GM23248 (cell line): ENCODE measurements around the gene ERC1. TPM values are rescaled to one million over a fixed set of nuclear protein-coding genes. Genes with fewer than 3 reads are reported as not detected.

Source experiments
- DNase-seq: peaks from one replicate; pipeline ENCODE4 v3.0.0-alpha.2; 2015
- H2AFZ ChIP-seq: fragments of 200-600 bp; sonication (generic); 2 replicates; pipeline ENCODE4 v1.6.1; 2016; ENCODE audit warnings: antibody characterized with exemption
- H3F3A ChIP-seq: fragments of 200-600 bp; sonication (generic); 2 replicates; pipeline ENCODE4 v1.6.1; 2016; ENCODE audit warnings: mild to moderate bottlenecking, antibody characterized with exemption, mixed run types; ENCODE audit not compliant: insufficient read depth
- H3K27ac ChIP-seq: fragments of 200-600 bp; sonication (generic); 2 replicates; pipeline ENCODE4 v1.5.1; 2016; ENCODE audit warnings: mild to moderate bottlenecking
- H3K27me3 ChIP-seq: fragments of 200-600 bp; sonication (generic); replicated peaks from 2 replicates; pipeline ENCODE4 v1.6.1; 2016; ENCODE audit warnings: mild to moderate bottlenecking; ENCODE audit not compliant: insufficient read depth
- H3K36me3 ChIP-seq: fragments of 200-600 bp; sonication (generic); 2 replicates; pipeline ENCODE4 v1.6.1; 2016; ENCODE audit warnings: low read depth, mild to moderate bottlenecking
- H3K4me1 ChIP-seq: fragments of 200-600 bp; sonication (generic); 2 replicates; pipeline ENCODE4 v1.6.1; 2016; ENCODE audit warnings: mild to moderate bottlenecking; ENCODE audit not compliant: insufficient read depth
- H3K4me2 ChIP-seq: fragments of 200-600 bp; sonication (generic); one replicate; pipeline ENCODE4 v1.6.1; 2016; ENCODE audit warnings: mild to moderate bottlenecking; ENCODE audit not compliant: unreplicated experiment
- H3K4me3 ChIP-seq: fragments of 200-600 bp; sonication (generic); 2 replicates; pipeline ENCODE4 v1.5.1; 2016; ENCODE audit warnings: mild to moderate bottlenecking
- H3K79me2 ChIP-seq: fragments of 200-600 bp; sonication (generic); 2 replicates; pipeline ENCODE4 v1.6.1; 2016; ENCODE audit warnings: mild to moderate bottlenecking; ENCODE audit not compliant: insufficient read depth
- H3K9ac ChIP-seq: fragments of 200-600 bp; sonication (generic); 2 replicates; pipeline ENCODE4 v1.6.1; 2016; ENCODE audit warnings: mild to moderate bottlenecking
- H3K9me2 ChIP-seq: fragments of 200-600 bp; sonication (generic); 2 replicates; pipeline ENCODE4 v1.6.1; 2016; ENCODE audit warnings: mixed run types, mild to moderate bottlenecking, moderate library complexity; ENCODE audit not compliant: insufficient read depth
- H3K9me3 ChIP-seq: fragments of 200-600 bp; sonication (generic); one replicate; pipeline ENCODE4 v1.6.1; 2017; ENCODE audit warnings: low read depth
- H4K20me1 ChIP-seq: fragments of 200-600 bp; sonication (generic); 2 replicates; pipeline ENCODE4 v1.6.0; 2016; ENCODE audit not compliant: insufficient read depth
- EZH2 ChIP-seq: fragments of 200-600 bp; sonication (generic); IDR thresholded peaks from 2 replicates; pipeline ENCODE4 v1.6.1; 2018; ENCODE audit warnings: antibody characterized with exemption, mild to moderate bottlenecking; ENCODE audit not compliant: insufficient read depth, poor library complexity, severe bottlenecking
- EZH2phosphoT487 ChIP-seq: fragments of 200-600 bp; sonication (generic); IDR thresholded peaks from 2 replicates; pipeline ENCODE4 v1.6.1; 2018; ENCODE audit warnings: antibody characterized with exemption, moderate library complexity, mild to moderate bottlenecking, low read depth; ENCODE audit not compliant: insufficient read depth
- WGBS, 2 experiments: methylation state at CpG; one replicate each; pipeline ENCODE4 v1.1.6; 2015 to 2017; ENCODE audit warnings: low lambda C conversion rate in 2 of 2, low coverage in 1 of 2; ENCODE audit errors: missing lambda C conversion rate in 2 of 2; 5-methylcytosine and 5-hydroxymethylcytosine counted together
- in situ Hi-C: fragments of 300-500 bp; cut with MboI; formaldehyde crosslinking; loops from 2 replicates; pipeline ENCODE4 v1.15.0; 2020
- polyA plus RNA-seq: library from polyadenylated mRNA; unstranded; fragments of >200 nt; fragmentation: Nextera tagmentation; extraction: Ambion mirVana; gene quantifications from 2 replicates; pipeline ENCODE4 v1.2.1, GENCODE V29; 2016
- total RNA-seq: library from RNA; depleted of rRNA; stranded (reverse); fragments of >200 nt; shearing (Covaris generic); gene quantifications from 2 replicates; pipeline ENCODE4 v1.2.3, GENCODE V29; 2014

Gene ERC1
- total and polyA plus RNA-seq, 2 experiments from 2014 or later, result 21.5 to 23.3 TPM

- no peak overlapping the region for H3K4me2 ChIP-seq
- no peaks in the 10 kb centered on the region for H3K36me3 ChIP-seq
- TF ChIP-seq EZH2 (no peak), EZH2phosphoT487 (no peak)
- H2AFZ ChIP-seq, result no peak overlapping the region
- WGBS, 2 experiments, result 92 to 95% methylated on average over 10 of the region's 10 CpGs
- no peak for DNase-seq
- no peak overlapping the region for H3K4me3 ChIP-seq
- H3K9me3 ChIP-seq, result no peaks in the 10 kb centered on the region
- H3F3A ChIP-seq, result peaks cover 23% of the 10 kb centered on the region
- peaks cover 27% of the 10 kb centered on the region for H3K4me1 ChIP-seq
- no peak overlapping the region for H3K9ac ChIP-seq
- in situ Hi-C loops, result no loop called here
- peaks cover 37% of the 10 kb centered on the region for H3K79me2 ChIP-seq
- no peak overlapping the region for H3K27ac ChIP-seq
- H4K20me1 ChIP-seq, result no peaks in the 10 kb centered on the region
- H3K9me2 ChIP-seq, result no peaks in the 10 kb centered on the region
- H3K27me3 ChIP-seq, result no peaks in the 10 kb centered on the region
These were observed 534.8 kb downstream of the ERC1 start for GRCh38 chr12:1525858-1526257.

GRCh38 chr12:1527789-1528188 is 536.8 kb downstream of the ERC1 start:
- H3K9ac ChIP-seq, result peak overlapping the region; percentile 65
- no peaks in the 10 kb centered on the region for H3K9me2 ChIP-seq
- in situ Hi-C loops, result no loop called here
- H4K20me1 ChIP-seq, result no peaks in the 10 kb centered on the region
- no peaks in the 10 kb centered on the region for H3K27me3 ChIP-seq
- no peaks in the 10 kb centered on the region for H3K9me3 ChIP-seq
- TF ChIP-seq EZH2, result no peak
- TF ChIP-seq EZH2phosphoT487, result no peak
- peak; percentile 98 for DNase-seq
- H3K27ac ChIP-seq, result peak overlapping the region; percentile 82
- peaks cover 28% of the 10 kb centered on the region for H3K4me1 ChIP-seq
- no peaks in the 10 kb centered on the region for H3K36me3 ChIP-seq
- peak overlapping the region; percentile 31; the same call in 1 of the 2 replicates for H2AFZ ChIP-seq
- WGBS, 2 experiments, result 1 to 2% methylated on average over 4 of the region's 4 CpGs
- peak overlapping the region; percentile 40 for H3K4me3 ChIP-seq
- H3F3A ChIP-seq, result peaks cover 29% of the 10 kb centered on the region
- H3K79me2 ChIP-seq, result peaks cover 56% of the 10 kb centered on the region
- H3K4me2 ChIP-seq, result peak overlapping the region; percentile 82

GRCh38 chr12:1528791-1529190 is 537.8 kb downstream of the ERC1 start:
- peak overlapping the region; percentile 72; the same call in 1 of the 2 replicates for H3K4me3 ChIP-seq

GRCh38 chr12:1529228-1529861 is 538.3 kb downstream of the ERC1 start:
- no peaks in the 10 kb centered on the region; the same call in 1 of the 2 replicates for H4K20me1 ChIP-seq
- peaks cover 72% of the 10 kb centered on the region for H3K79me2 ChIP-seq
- peak overlapping the region; percentile 71 for H2AFZ ChIP-seq
- H3K9me3 ChIP-seq, result no peaks in the 10 kb centered on the region
- peaks cover 44% of the 10 kb centered on the region for H3F3A ChIP-seq
- TF ChIP-seq EZH2, result no peak
- TF ChIP-seq EZH2phosphoT487, result no peak
- peak overlapping the region; percentile 84 for H3K4me2 ChIP-seq
- peak overlapping the region; percentile 55 for H3K27ac ChIP-seq
- WGBS, 2 experiments, result 41 to 42% methylated on average over 11 of the region's 11 CpGs
- peak; percentile 50 for DNase-seq
- in situ Hi-C loops, result no loop called here
- peak overlapping the region; percentile 72 for H3K4me3 ChIP-seq
- peaks cover 42% of the 10 kb centered on the region for H3K4me1 ChIP-seq
- peak overlapping the region; percentile 81 for H3K9ac ChIP-seq
- H3K9me2 ChIP-seq, result no peaks in the 10 kb centered on the region
- no peaks in the 10 kb centered on the region for H3K27me3 ChIP-seq
- H3K36me3 ChIP-seq, result no peaks in the 10 kb centered on the region

More at GRCh38 chr12:1528791-1529190, 537.8 kb downstream of the ERC1 start:
- Histone ChIP-seq H3K4me2 (peak overlapping the region; percentile 84), H3K79me2 (peaks cover 66% of the 10 kb centered on the region), H3K4me1 (peaks cover 37% of the 10 kb centered on the region), H3K27me3 (no peaks in the 10 kb centered on the region), H3K27ac (peak overlapping the region; percentile 82), H2AFZ (no peak overlapping the region), H3F3A (peaks cover 39% of the 10 kb centered on the region), H3K9me3 (no peaks in the 10 kb centered on the region), H4K20me1 (no peaks in the 10 kb centered on the region; the same call in 1 of the 2 replicates), H3K9me2 (no peaks in the 10 kb centered on the region), H3K36me3 (no peaks in the 10 kb centered on the region), H3K9ac (peak overlapping the region; percentile 81)
- in situ Hi-C loops, result no loop called here
- no peak for DNase-seq
- WGBS, 2 experiments, result 97 to 100% methylated on average over 3 of the region's 3 CpGs
- TF ChIP-seq EZH2phosphoT487 (no peak), EZH2 (no peak)
